ENCODE measurements around the gene ARHGEF39.

ARHGEF39 gene

DNA sequence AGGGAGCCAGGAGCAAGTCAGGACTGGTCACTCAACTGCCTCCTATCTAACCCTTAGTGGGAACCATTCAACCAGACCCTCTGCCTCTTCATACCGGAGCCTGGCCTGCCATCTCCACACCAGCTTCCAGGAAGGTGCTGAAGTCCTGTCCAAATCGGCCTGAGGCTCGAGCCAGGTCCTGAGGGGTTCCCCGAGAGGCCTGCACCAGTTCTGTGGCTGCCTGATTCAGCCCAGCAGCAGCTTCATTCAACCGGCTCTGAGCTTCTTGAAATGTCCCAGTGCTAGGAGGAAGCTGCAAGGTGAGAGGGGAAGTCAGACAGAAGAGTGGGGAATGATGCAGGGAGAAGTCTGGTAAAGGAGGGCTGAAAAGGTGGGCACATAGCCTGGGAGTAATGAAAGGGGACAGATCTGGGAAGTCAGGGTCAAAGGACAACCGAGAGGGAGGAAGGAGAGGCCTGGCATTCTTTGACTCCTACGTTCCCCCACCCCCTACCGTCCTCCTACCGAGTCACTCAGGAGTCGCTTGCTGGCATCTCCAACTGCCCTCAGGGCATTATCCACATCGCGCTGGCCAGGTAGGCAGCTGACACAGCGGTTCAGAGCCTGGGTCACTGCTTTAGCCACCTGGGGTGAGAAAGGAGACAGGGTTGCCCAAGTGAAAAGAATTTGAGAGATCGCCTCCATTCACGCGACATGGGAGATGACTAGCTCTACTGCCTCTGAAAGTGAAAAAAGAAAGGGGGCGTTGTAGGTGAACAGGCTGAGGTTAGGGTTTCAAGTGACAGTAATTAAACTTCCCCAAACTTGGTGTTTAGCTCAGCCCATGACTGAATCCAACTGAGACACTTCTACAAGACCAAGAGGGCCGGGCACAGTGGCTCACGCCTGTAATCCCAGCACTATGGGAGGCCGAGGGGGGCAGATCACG, 46.8 kb upstream of the ARHGEF39 start:
- H2AFZ ChIP-seq, result no peak overlapping the region
- no peak overlapping the region for H3K4me3 ChIP-seq (ENCODE audit: low read depth, low read length)
- H3K4me1 ChIP-seq, result peaks cover 5% of the 10 kb centered on the region
- no peaks in the 10 kb centered on the region for H3K27me3 ChIP-seq (ENCODE audit: control insufficient read depth, insufficient read depth, low read length)
- H3K9me3 ChIP-seq (ENCODE audit: control insufficient read depth, low read length), result no peaks in the 10 kb centered on the region
- H3K79me2 ChIP-seq, result no peaks in the 10 kb centered on the region
- H3K36me3 ChIP-seq (ENCODE audit: control insufficient read depth, insufficient read depth, low read length), result no peaks in the 10 kb centered on the region
- H3K27ac ChIP-seq, result peak overlapping the region; percentile 60
- peak; percentile 7 for TF ChIP-seq CTCF (IDR thresholded peaks at IDR 0.05)
- H3K9ac ChIP-seq, result no peak overlapping the region
- no peak overlapping the region for H3K4me2 ChIP-seq (ENCODE audit: low read length)

DNA sequence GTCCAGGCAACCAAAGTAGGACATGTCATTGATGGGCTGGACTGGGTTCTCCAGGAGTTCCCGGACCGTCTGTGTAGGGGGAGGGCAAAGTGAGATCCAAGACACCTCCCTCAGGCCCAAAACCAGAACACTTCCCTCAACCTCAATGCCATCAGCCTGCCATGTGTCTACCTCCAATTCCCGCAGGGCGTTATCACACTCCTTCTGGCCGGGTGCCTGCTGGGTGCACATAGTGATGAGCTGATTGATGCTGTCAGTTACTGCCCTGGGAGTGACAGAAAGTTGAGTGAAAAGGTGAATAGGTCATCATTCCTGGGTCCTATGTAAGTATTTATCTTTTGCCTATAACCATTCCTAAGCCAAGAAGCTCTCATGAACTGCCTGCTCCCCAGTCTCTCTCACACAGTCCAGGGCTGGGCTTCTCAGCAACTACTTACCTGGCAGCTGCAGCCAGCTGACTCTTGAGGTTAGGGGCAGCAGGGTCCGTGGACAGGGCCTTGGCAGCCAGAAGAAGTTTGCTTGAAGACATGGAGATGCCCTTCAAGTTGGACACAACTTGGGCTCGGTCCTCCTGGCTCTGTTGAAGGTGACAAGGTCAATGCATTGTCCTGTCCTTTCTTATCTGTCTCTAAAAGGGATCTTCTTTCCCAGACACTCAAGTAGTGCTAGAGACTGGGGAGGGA, 46.0 kb upstream of the ARHGEF39 start:
- H3K36me3 ChIP-seq (ENCODE audit: control insufficient read depth, insufficient read depth, low read length), result no peaks in the 10 kb centered on the region
- no peak overlapping the region for H3K4me2 ChIP-seq (ENCODE audit: low read length)
- H3K27ac ChIP-seq, result peak overlapping the region; percentile 60
- peaks cover 5% of the 10 kb centered on the region for H3K4me1 ChIP-seq
- no peaks in the 10 kb centered on the region for H3K27me3 ChIP-seq (ENCODE audit: control insufficient read depth, insufficient read depth, low read length)
- H2AFZ ChIP-seq, result no peak overlapping the region
- no peak overlapping the region for H3K9ac ChIP-seq
- no peak for TF ChIP-seq CTCF (IDR thresholded peaks at IDR 0.05)
- no peaks in the 10 kb centered on the region for H3K79me2 ChIP-seq
- no peaks in the 10 kb centered on the region for H3K9me3 ChIP-seq (ENCODE audit: control insufficient read depth, low read length)
- H3K4me3 ChIP-seq (ENCODE audit: low read depth, low read length), result no peak overlapping the region

DNA sequence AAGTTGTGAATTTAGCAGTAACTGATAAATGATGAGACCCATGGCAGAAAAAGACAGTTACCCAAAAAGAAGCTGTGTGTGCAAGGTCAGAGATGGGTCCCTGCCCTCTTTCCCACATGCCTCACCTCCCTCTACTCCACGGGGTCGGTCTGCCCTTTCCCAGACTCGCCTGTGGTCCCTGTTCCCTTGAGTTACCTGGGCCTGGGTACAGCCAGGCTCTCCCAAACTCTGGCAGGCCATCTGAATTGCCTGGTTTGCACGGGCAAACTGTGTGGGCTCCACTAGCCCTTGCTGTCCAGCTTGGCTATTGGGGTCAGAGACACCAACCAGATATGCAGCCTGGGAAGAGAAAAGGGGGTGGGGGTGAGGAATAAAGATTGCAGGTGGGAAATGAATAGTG, 43.2 kb upstream of the ARHGEF39 start:
- H3K27me3 ChIP-seq (ENCODE audit: control insufficient read depth, insufficient read depth, low read length), result no peaks in the 10 kb centered on the region
- H3K4me2 ChIP-seq (ENCODE audit: low read length), result no peak overlapping the region
- H2AFZ ChIP-seq, result no peak overlapping the region
- no peaks in the 10 kb centered on the region for H3K9me3 ChIP-seq (ENCODE audit: control insufficient read depth, low read length)
- no peak overlapping the region for H3K27ac ChIP-seq
- H3K79me2 ChIP-seq, result no peaks in the 10 kb centered on the region
- TF ChIP-seq CTCF (IDR thresholded peaks at IDR 0.05), result no peak
- H3K4me1 ChIP-seq, result peaks cover 5% of the 10 kb centered on the region
- no peak overlapping the region for H3K9ac ChIP-seq
- H3K4me3 ChIP-seq (ENCODE audit: low read depth, low read length), result no peak overlapping the region
- no peaks in the 10 kb centered on the region for H3K36me3 ChIP-seq (ENCODE audit: control insufficient read depth, insufficient read depth, low read length)

DNA sequence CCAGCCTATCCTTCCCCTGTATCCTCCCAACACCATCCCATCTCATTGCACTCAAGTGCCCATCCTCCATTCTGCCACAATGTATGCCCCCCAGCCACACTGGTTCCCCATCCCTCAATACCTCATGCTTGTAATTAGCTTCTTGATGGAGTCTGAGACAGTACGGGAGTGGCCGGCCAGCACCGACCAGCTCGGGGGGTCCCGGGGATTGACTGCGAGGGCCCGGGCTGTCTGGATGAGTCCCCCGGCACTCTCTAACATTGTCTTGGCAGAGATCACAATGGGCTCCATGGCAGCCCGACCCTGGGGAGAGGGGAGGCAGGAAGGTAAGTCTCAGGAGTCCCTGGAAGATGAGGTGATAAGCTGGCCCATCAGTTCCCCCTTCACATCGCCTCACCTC, 42.0 kb upstream of the ARHGEF39 start:
- TF ChIP-seq CTCF (IDR thresholded peaks at IDR 0.05), result no peak
- Histone ChIP-seq H3K9me3 (ENCODE audit: control insufficient read depth, low read length) (no peaks in the 10 kb centered on the region), H3K36me3 (ENCODE audit: control insufficient read depth, insufficient read depth, low read length) (no peaks in the 10 kb centered on the region), H3K27me3 (ENCODE audit: control insufficient read depth, insufficient read depth, low read length) (no peaks in the 10 kb centered on the region), H3K4me3 (ENCODE audit: low read depth, low read length) (no peak overlapping the region), H3K27ac (no peak overlapping the region), H3K4me1 (peaks cover 2% of the 10 kb centered on the region), H2AFZ (no peak overlapping the region), H3K9ac (no peak overlapping the region), H3K4me2 (ENCODE audit: low read length) (no peak overlapping the region), H3K79me2 (no peaks in the 10 kb centered on the region)
